GM15510 (cell line): ENCODE data around the gene CLASRP.

Experiments used
- POLR2A ChIP-seq: IDR thresholded peaks from 3 replicates; pipeline ENCODE4 v1.6.1; 2011; ENCODE audit warnings: borderline replicate concordance; ENCODE audit not compliant: insufficient read length; ENCODE audit errors: extremely low read depth

CLASRP gene

DNA sequence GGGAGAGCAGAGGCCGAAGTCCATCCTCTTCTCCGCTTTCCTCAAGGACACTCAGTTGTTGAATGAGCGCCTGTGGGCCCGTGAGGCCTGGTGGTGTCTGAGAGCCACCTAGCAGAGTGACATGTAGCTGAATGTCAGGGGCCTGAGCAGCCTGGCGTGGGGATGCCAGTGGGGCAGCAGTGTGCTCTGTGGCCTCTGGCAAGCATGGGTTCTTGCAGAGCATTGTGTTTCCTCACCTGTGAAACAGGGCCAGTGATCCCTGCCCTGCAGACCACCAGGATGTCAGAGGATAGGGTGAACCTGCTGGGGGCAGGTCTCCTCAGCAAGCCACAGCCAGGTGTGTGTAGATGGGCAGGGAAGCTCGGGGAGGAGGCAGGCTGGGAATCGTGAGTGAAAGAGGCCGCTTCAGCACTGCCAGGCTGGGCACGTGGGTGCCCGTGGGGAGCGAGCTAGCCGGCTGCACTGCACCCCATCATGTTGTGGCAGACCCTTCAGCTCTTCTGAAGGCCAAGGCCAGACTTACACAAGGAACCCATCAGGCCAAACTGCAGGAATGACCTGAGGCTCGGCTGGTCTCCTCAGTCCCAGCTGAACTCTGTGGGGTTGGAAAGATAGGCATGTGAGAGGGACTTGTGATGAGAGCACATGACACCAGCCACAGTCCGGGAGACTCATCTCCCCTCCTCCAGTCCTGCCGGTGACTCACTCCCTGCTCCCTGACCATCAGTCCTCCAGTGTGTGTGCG, 59.1 kb downstream of the CLASRP start:
- TF ChIP-seq POLR2A: no peak

DNA sequence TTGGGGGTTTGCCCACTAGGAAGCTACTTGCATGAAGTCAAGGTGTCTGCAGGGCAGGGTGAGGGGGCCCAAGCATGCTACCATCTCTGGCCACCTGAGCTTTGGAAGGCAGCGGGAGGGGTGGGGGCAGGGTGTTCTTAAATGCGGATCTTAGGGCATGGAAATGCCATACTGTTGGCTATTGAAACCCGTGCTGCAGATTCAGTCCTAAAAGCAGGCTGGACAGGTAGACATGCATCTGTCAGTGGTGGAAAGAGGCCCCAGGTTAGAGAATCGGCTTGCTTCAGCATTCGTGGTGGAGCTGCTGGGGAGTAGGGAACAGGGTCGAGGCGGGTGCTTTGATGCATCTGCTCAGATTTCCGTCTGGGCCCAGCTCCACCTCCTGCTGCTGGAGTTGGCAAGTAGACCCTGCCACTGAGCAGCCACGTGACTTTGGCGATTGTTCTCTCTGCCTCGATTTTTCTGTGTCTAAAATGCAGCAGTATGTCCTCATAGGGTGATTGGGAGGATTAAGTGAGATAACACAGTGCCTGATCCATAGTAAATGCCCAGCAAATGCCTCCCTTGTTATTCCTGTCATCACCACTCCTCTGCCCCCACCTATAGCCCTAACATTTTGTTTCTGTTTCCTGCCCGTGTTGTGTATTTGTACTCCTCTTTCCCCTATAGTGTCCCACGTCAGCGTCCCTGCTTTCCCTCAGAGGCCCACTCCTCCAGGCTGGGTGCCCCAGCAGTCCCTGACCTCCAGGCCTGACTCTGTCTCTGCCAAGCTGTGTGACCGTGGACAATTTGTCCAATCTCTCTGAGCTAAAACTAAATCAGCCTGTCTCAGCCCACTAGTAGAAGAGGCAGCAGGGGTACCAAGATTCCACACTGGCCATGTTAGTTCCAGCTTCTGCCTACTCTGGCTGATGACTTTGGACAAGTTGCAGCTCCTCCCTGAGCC, 59.9 kb downstream of the CLASRP start:
- no peak for TF ChIP-seq POLR2A

DNA sequence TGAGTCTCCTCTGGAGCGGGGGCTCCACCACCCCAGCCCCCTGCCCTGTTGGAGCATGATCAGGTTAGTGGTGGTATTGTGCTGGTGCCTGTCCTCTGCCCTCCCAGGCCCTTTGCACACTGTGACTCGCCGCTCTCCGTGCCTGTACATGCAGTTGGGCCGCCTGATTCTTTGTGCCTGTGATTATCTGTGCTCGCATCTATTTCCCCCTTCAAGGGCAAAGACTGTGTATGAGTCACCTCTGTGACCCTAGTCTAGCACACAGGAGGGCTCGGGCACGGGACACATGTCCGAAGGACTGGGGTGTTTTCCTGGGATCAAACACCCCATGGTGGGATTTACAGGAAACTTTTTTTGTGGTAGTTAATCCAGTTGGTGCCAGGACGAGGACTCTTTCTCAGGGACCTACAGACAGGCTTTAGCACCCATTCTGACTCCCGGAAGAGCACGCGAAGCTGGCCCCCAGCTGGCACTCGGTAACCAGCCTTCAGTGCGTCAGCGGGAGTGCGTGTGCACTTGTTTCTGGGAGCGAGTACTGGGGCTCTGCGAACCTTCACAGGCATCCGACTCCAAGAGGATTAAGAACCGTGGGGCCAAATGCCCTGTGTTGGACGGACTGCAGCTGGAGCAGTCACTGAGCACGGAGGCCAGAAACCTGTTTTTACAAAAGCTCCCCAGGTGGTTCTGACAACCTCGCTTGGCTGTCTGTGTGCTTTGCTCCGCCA, 60.8 kb downstream of the CLASRP start:
- no peak for TF ChIP-seq POLR2A

DNA sequence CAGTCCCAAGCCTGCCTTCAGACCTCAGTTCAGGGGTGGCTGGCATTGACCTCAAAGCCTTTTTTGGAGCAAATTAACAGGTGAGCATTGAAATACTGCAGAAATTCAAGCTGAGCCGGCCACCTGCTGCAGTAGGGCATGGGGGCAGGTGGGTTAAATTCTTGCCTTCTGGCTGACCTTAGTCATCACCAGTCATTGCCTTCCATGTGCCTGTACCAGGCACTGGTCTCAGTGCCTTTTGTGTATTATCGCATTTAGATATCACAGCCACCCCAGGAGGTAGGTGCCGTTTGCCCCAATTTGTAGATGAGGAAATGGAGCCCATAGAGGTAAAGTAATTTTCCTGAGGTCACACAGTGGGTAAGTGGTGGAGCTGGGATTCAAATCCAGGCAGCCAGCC, 61.4 kb downstream of the CLASRP start:
- no peak for TF ChIP-seq POLR2A

DNA sequence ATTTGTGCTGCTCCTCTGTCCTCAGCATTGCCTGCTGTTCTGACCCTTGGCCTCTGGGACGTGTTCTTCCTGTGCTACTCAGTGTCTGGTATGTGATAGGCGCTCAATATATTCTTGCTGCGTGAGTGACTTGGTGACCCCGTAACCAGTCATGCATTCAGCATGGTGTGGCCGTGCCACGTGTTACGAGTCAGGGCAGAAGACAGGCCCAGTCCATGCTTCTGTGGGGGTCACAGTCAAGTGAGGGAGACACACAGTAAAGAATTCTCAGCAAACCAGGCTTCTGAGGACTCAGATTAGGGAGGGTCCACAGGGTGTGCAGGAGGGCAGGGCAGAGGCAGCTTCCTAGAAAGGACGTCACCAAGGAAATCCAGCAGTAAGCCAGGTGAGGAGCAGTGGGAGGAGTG, 62.0 kb downstream of the CLASRP start:
- TF ChIP-seq POLR2A: no peak

DNA sequence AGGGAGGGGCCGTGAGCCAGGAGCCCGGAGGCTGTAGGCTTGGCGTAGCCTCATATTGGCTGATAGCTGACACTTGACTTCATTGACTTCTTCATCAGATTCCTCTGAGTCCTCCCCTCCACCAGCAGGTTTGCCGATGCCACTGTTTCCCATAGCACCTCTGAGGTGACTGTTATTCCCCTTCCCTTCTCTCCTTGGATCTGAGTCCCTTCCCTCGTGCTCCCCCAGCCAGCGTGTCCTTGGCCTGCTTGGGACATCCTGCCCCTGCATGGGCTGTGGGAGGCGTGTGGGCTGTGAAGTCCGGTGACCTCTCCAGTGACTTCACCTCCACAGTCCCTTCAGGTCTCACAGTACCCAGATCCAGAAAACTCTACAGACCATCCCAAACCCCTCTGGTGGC, 63.0 kb downstream of the CLASRP start:
- TF ChIP-seq POLR2A: no peak

DNA sequence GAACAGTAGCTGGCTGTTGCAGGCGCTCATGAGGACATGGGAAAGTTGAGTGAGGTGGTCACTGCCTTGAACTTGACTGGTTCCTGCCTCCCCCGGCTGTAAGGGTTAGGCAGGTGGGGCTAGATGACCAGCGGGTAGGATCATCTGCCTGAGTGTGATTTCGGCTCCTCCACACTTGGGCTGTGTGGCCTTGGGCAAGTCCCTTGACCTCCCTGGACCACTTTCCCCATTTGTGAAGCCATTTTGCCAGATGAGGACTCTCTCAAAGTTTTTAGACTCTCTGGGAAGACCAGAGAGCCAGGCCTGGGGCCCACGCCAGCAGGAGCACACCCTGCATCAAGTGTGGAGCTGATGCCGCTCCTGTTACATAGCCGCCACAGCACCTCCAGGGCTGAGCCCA, 63.6 kb downstream of the CLASRP start:
- TF ChIP-seq POLR2A: no peak

DNA sequence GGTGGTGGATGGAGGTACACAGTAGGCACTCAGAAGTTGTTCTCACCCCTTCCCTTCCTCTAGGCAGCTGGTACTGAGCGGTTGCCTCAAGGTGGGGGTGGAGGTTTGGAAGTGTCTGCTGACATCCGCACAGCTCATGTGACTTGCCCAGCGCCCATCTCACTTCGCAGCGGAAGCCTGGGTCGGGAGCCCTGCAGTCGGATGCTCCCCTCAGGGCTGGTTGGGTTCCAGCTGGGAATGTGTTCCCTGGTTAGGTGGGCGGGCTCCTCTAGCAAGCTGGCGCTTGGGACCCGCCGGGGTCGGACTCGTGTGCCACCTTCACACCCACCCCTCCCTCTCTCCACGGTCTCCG, 64.3 kb downstream of the CLASRP start:
- no peak for TF ChIP-seq POLR2A

DNA sequence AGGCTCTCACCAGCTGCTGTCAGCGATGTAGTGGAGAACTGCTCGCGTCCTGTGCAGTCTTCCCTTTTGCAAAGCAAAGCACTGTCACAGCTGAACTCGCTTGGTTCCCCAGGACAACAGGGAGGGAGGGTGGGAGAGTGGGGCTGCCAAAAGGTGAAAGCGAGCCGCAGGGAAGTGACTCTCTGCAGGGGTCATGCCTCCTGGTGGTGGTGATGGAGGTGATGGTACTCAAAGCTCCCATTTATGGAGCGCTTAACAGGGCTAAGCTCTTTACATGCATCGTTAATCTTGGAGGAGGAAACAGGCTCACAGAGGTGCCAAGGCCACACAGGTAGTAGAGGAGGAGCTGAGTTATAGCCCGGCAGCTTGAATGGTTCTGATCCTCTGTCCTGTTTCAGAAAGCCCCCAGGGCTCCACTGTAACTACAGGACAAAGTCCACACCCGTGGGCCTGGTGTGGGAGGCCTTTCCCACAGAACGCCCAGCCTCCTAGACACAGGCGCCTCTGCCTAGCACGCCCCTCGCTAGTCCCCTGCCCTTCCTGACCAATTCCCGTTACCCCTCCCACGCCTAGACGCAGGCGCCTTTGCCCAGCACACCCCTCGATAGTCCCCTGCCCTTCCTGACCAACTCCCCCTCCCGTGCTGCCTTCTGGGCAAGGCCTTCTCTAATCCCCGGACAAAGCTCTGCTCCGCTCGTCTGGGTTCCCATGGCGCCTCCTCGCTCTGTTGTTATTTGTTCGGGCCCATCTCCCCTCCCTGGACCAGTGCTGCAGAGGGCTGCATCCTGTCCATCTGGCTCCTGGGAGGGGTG, 64.9 kb downstream of the CLASRP start:
- TF ChIP-seq POLR2A: no peak

DNA sequence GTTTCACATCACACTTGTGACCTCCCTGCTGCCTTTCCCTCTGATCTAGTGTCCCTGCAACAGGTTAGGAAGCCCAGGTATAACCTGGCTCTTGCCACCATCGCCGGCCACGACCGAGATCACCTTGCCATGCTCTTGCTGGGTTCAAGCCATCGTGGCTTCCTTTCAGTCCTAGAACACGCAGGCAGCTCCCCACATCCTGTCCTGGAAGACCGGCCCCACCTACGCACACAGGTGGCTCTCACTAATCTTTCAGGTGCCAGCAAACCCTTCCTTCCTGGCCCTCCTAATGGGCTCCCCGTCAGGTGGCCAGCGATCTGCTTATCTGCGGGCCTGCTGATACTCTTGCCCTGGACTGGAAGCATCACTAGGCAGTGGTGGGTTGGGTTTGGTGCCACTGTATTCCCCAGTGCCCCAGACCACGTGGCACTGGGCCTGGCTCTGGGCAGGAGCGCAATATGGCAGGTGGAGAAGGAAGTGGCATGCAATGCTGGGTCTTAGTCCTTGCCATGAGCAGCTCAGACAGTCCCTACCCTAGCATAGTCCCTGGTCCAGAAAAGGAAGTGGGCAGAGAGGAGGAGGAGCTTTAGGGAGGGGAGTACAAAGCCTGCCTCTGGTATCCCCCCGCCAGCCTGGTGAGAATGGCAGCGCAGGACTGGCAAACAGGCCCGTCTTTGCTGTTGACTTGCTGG, 66.0 kb downstream of the CLASRP start:
- no peak for TF ChIP-seq POLR2A

DNA sequence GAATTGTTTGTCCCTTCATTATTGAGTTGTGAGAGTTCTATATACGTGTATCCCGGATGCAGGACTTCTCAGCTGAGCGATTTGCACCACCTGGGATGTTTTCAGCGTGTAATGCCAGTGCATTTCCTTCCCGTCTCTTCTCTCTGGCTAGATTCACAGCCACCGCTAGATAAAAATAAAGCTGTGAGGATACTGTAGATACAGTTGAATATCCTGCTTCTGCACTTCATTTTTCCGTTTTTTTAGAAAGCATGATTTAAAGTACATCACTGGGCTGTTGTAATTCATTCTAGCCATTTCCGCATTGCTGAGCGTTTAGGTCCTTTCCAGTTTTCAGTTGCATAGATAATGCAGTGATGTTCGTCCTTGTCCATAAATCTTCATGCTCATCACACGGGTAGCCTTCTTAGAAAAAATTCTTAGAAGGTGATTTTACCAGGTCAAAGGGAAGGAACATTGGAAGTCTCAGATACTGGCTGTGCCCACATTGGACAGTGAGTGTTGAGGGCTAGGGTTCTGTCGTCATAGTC, 68.8 kb downstream of the CLASRP start:
- TF ChIP-seq POLR2A: no peak

DNA sequence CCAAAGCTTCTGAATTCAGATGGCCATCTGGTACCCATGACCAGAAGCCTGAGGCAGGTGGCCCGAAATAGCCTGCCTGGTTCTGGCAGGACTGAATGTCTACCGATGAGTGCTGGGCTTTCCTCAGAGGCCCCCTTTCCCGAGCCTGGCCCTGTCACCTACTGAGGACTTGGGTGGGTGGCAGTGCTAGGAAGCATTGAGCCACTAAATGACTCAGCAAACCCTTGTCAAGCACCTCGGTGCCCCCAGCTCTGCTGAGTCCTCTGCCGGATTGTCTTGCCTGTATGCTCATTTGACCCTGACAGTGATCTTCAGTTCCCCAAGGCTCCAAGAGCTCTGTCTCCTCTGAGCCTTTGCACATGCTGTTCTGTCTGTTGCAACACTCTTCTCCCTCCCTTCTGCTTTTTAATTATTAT, 72.0 kb downstream of the CLASRP start:
- TF ChIP-seq POLR2A: no peak

DNA sequence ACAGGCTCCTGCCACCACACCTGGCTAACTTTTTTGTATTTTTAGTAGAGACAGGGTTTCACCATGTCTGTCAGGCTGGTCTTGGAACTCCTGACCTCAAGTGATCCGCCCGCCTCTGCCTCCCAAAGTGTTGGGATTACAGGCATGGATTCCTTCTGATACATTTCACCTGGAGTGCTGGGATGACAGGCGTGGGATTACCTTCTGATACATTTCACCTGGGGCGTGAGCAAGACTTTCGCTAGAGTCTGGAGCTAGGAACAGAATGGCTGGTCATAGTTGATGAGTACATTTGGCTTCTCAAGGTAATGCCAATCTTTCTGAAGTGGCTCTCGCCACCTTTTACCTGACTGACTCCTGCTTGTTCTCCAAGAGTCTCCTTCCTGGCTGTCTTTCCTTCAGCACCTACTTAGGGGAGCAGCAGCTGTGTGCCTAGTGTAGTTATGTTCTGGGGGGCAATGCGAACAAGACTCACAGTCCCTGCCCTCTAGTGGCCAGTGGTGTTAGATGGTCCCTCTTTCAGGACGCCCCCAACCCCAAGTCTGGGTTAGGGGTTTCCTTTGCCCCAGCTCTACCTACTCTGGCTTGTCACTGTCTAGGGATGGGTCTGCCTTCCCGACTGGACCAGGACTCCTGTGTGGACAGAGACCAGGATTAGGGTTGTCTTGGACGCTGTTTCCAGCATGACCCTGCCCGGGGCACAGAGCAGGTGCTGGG, 73.4 kb downstream of the CLASRP start:
- TF ChIP-seq POLR2A: no peak
